Brain microvascular endothelial cell (primary cell): ENCODE data around the gene PTMA.

ENCODE experiments used
- DNase-seq: peaks from one replicate; pipeline ENCODE4 v3.0.0-alpha.2; 2020
- H3K27ac ChIP-seq: fragments of 250-450 bp; sonication (Bioruptor Pico); 2 replicates; pipeline ENCODE4 v1.5.1; 2020; ENCODE audit warnings: mild to moderate bottlenecking, moderate library complexity
- H3K27me3 ChIP-seq: fragments of 250-450 bp; sonication (Bioruptor Pico); replicated peaks from 2 replicates; pipeline ENCODE4 v1.5.1; 2020; ENCODE audit warnings: mild to moderate bottlenecking
- H3K36me3 ChIP-seq: fragments of 250-450 bp; sonication (Bioruptor Pico); replicated peaks from 2 replicates; pipeline ENCODE4 v1.5.1; 2020; ENCODE audit warnings: mild to moderate bottlenecking
- H3K4me3 ChIP-seq: 2 replicates; pipeline ENCODE4 v1.5.1; 2011; ENCODE audit warnings: low read depth, mild to moderate bottlenecking, control low read depth, low read length, moderate library complexity
- CTCF ChIP-seq: IDR thresholded peaks from 2 replicates; pipeline ENCODE4 v1.5.1; 2011; ENCODE audit warnings: low read depth, mild to moderate bottlenecking, moderate library complexity, low read length, control low read depth, inconsistent platforms; ENCODE audit errors: missing control alignments
- in situ Hi-C: cut with HindIII; loops from 2 replicates; pipeline ENCODE4 v1.10.0; 2017; ENCODE audit warnings: low sequenced_read_pairs, low pct_ligation_motif_present

The PTMA gene

GRCh38 chr2:231689124-231689893 is 19.0 kb upstream of the PTMA start:
- H3K27ac ChIP-seq: no peak overlapping the region
- no peak overlapping the region for H3K4me3 ChIP-seq
- in situ Hi-C loops: no loop called here
- DNase-seq: no peak
- no peaks in the 10 kb centered on the region for H3K27me3 ChIP-seq
- no peaks in the 10 kb centered on the region for H3K36me3 ChIP-seq
- no peak for TF ChIP-seq CTCF

- Histone ChIP-seq H3K27ac (no peak overlapping the region), H3K27me3 (no peaks in the 10 kb centered on the region), H3K4me3 (no peak overlapping the region), H3K36me3 (no peaks in the 10 kb centered on the region)
- DNase-seq: no peak
- no peak for TF ChIP-seq CTCF
- in situ Hi-C loops: no loop called here
These were observed 17.0 kb upstream of the PTMA start for GRCh38 chr2:231691251-231691772.

- no peak for DNase-seq
- in situ Hi-C loops: no loop called here
- Histone ChIP-seq H3K27me3 (no peaks in the 10 kb centered on the region), H3K4me3 (no peak overlapping the region), H3K36me3 (no peaks in the 10 kb centered on the region), H3K27ac (no peak overlapping the region)
- no peak for TF ChIP-seq CTCF
These were observed 15.5 kb upstream of the PTMA start for GRCh38 chr2:231692847-231693246.

- Histone ChIP-seq H3K4me3 (no peak overlapping the region), H3K27me3 (no peaks in the 10 kb centered on the region), H3K36me3 (no peaks in the 10 kb centered on the region), H3K27ac (no peak overlapping the region)
- in situ Hi-C loops: no loop called here
- TF ChIP-seq CTCF: no peak
- DNase-seq: no peak
These were observed 14.4 kb upstream of the PTMA start for GRCh38 chr2:231693956-231694355.

GRCh38 chr2:231696004-231696367 is 12.3 kb upstream of the PTMA start:
- Histone ChIP-seq H3K27me3 (no peaks in the 10 kb centered on the region), H3K27ac (no peak overlapping the region), H3K4me3 (no peak overlapping the region), H3K36me3 (no peaks in the 10 kb centered on the region)
- DNase-seq: no peak
- TF ChIP-seq CTCF: no peak
- in situ Hi-C loops: no loop called here

- Histone ChIP-seq H3K27ac (no peak overlapping the region), H3K27me3 (no peaks in the 10 kb centered on the region), H3K4me3 (no peak overlapping the region), H3K36me3 (no peaks in the 10 kb centered on the region)
- in situ Hi-C loops: no loop called here
- no peak for TF ChIP-seq CTCF
- DNase-seq: no peak
These were observed 9.3 kb upstream of the PTMA start for GRCh38 chr2:231699006-231699405.
